Caco-2 (cell line): Measurements from ENCODE around the gene RPS25. TPM values are rescaled to one million over a fixed set of nuclear protein-coding genes. Genes with fewer than 3 reads are reported as not detected.
A peak's percentile ranks its signal among the peaks of the same experiment; 100 is the strongest.

Source experiments
- BruUV-seq: library from RNA; stranded (reverse); fragments of 400-500 nt; replicated peaks from 2 replicates; lab custom pipeline; 2021; lab: Mats Ljungman, UMichigan
- CTCF ChIA-PET: fragments of 300-600 bp; sonication (Branson Sonifier 250); formaldehyde crosslinking; loops from one replicate; lab custom pipeline; 2022; ENCODE audit warnings: antibody characterized with exemption; lab: Charles Lee
- POLR2A ChIA-PET: fragments of 300-600 bp; sonication (Branson Sonifier 250); formaldehyde crosslinking; loops from one replicate; lab custom pipeline; 2022; ENCODE audit warnings: antibody characterized with exemption; lab: Charles Lee
- DNase-seq, 2 experiments: peaks; one replicate each; pipeline versions ENCODE4 v3.0.0 to v3.0.0-alpha.2; 2020 to 2022
- H3K27me3 ChIP-seq: replicated peaks from 2 replicates; pipeline ENCODE4 v1.6.0; 2011; ENCODE audit warnings: low read length; ENCODE audit not compliant: control insufficient read depth, insufficient read depth
- H3K36me3 ChIP-seq: 2 replicates; pipeline ENCODE4 v1.5.1; 2011; ENCODE audit warnings: low read length; ENCODE audit not compliant: control insufficient read depth, insufficient read depth
- H3K4me1 ChIP-seq: fragments of 250-450 bp; sonication (Bioruptor Pico); 2 replicates; pipeline ENCODE4 v1.5.1; 2020; ENCODE audit warnings: mild to moderate bottlenecking
- H3K4me3 ChIP-seq: 2 replicates; pipeline ENCODE4 v1.5.1; 2011; ENCODE audit warnings: low read depth, mild to moderate bottlenecking, control low read depth, low read length
- H3K9me3 ChIP-seq: fragments of 250-450 bp; sonication (Bioruptor Pico); 2 replicates; pipeline ENCODE4 v1.5.1; 2020; ENCODE audit warnings: mild to moderate bottlenecking, moderate library complexity
- H3K27ac Mint-ChIP-seq: one replicate; pipeline ENCODE4 v1.8.0; 2022; ENCODE audit warnings: mixed read lengths; ENCODE audit not compliant: unreplicated experiment
- H3K27me3 Mint-ChIP-seq: one replicate; pipeline ENCODE4 v1.8.0; 2022; ENCODE audit warnings: mixed read lengths; ENCODE audit not compliant: insufficient read depth, unreplicated experiment
- H3K36me3 Mint-ChIP-seq: one replicate; pipeline ENCODE4 v1.8.0; 2022; ENCODE audit warnings: mild to moderate bottlenecking, mixed read lengths; ENCODE audit not compliant: insufficient read depth, unreplicated experiment
- H3K4me1 Mint-ChIP-seq: one replicate; pipeline ENCODE4 v1.8.0; 2022; ENCODE audit warnings: low read depth, mixed read lengths; ENCODE audit not compliant: unreplicated experiment
- H3K4me3 Mint-ChIP-seq: one replicate; pipeline ENCODE4 v1.8.0; 2022; ENCODE audit warnings: mild to moderate bottlenecking, moderate library complexity, mixed read lengths; ENCODE audit not compliant: unreplicated experiment
- H3K9me3 Mint-ChIP-seq: one replicate; pipeline ENCODE4 v1.8.0; 2022; ENCODE audit warnings: mixed read lengths; ENCODE audit not compliant: unreplicated experiment
- CTCF ChIP-seq, 2 experiments: fragments of 200-600 bp in 1 of 2; IDR thresholded peaks; 1 replicate in 1 of 2; 2 replicates in 1 of 2; pipeline versions ENCODE4 v1.5.1 to v1.8.0; 2011 to 2022; ENCODE audit warnings: antibody characterized with exemption in 1 of 2, control low read depth in 1 of 2, inconsistent platforms in 1 of 2, low read depth in 1 of 2, low read length in 1 of 2, mild to moderate bottlenecking in 1 of 2, moderate library complexity in 1 of 2; ENCODE audit not compliant: insufficient read depth in 1 of 2, severe bottlenecking in 1 of 2, unreplicated experiment in 1 of 2
- intact Hi-C: fragments of 100-400 bp; cut with micrococcal nuclease; formaldehyde crosslinking; loops from one replicate; pipeline ENCODE4 v1.10.0; 2022; ENCODE audit not compliant: unreplicated experiment
- total RNA-seq: library from RNA; stranded (reverse); gene quantifications from 2 replicates; pipeline ENCODE4 v1.2.3, GENCODE V29; 2022

Gene RPS25
- total RNA-seq, 1 experiment from 2014 or later = 1,811 TPM

- peak; percentile 100 for DNase-seq
- peak within 1 kb of the TSS; percentile 90 for H3K27ac Mint-ChIP-seq
- peak within 1 kb of the TSS; percentile 93 for H3K4me3 Mint-ChIP-seq
- intact Hi-C loops = loop anchor here (1.0 to 2.0 kb wide), 3 partner anchors 12 to 54 kb away; partner anchors contain the start of genes HMBS, HYOU1, RPS25 and TRAPPC4
- peaks cover 46% of the 10 kb centered on the region for H3K36me3 Mint-ChIP-seq
- Histone ChIP-seq H3K4me3 (peak within 1 kb of the TSS; percentile 95), H3K36me3 (peaks cover 14% of the 10 kb centered on the region), H3K27me3 (no peaks in the 10 kb centered on the region), H3K4me1 (peaks cover 37% of the 10 kb centered on the region), H3K9me3 (no peaks in the 10 kb centered on the region)
- no peaks in the 10 kb centered on the region for H3K27me3 Mint-ChIP-seq
- CTCF ChIA-PET = interaction anchor here (1.0 to 1.5 kb wide), 3 partner anchors 11 to 25 kb away, joined by 4 to 5 read pairs (median 5); no protein-coding TSS in a partner anchor
- H3K4me1 Mint-ChIP-seq = peaks cover 43% of the 10 kb centered on the region
- BruUV-seq = no TSS peak
- TF ChIP-seq CTCF (IDR thresholded peaks at IDR 0.05; ENCODE audit: insufficient read depth in 1 of 2, low read depth in 1 of 2, low read length in 1 of 2, severe bottlenecking in 1 of 2, unreplicated experiment in 1 of 2) = peak; percentile 95 to 99
- POLR2A ChIA-PET = interaction anchor here (0.7 to 1.4 kb wide), 6 partner anchors 9 to 54 kb away, joined by 3 to 6 read pairs (median 5); partner anchors contain the start of genes HMBS, HYOU1, RPS25 and TRAPPC4
- H3K9me3 Mint-ChIP-seq = no peaks in the 10 kb centered on the region
Measured at GRCh38 chr11:119030329-119031047, 12.3 kb upstream of the RPS25 start, which contains the start of gene SLC37A4. TSS of gene SLC37A4 (minus strand) at chr11:119030877.

GRCh38 chr11:119030029-119030328, 11.8 kb upstream of the RPS25 start:
- DNase-seq = no peak
- Mint-ChIP-seq H3K36me3 (peaks cover 51% of the 10 kb centered on the region), H3K9me3 (no peaks in the 10 kb centered on the region), H3K4me1 (peaks cover 48% of the 10 kb centered on the region), H3K4me3 (peak overlapping the region; percentile 93), H3K27me3 (no peaks in the 10 kb centered on the region), H3K27ac (peak overlapping the region; percentile 90)
- H3K4me1 ChIP-seq = peaks cover 43% of the 10 kb centered on the region
- peak overlapping the region; percentile 95 for H3K4me3 ChIP-seq
- ChIA-PET CTCF (interaction anchor here (0.5 to 1.5 kb wide), 5 partner anchors 11 to 180 kb away, joined by 3 to 5 read pairs (median 4); no protein-coding TSS in a partner anchor), POLR2A (interaction anchor here (0.7 to 1.4 kb wide), 5 partner anchors 9 to 55 kb away, joined by 3 to 6 read pairs (median 6); partner anchors contain the start of genes HMBS, HYOU1 and TRAPPC4)
- no peaks in the 10 kb centered on the region for H3K9me3 ChIP-seq
- no TSS peak for BruUV-seq
- intact Hi-C loops = loop anchor here (1.0 to 2.0 kb wide), 3 partner anchors 12 to 55 kb away; partner anchors contain the start of genes HMBS, HYOU1, RPS25 and TRAPPC4
- H3K27me3 ChIP-seq = no peaks in the 10 kb centered on the region
- H3K36me3 ChIP-seq = peaks cover 18% of the 10 kb centered on the region
- no peak for TF ChIP-seq CTCF (IDR thresholded peaks at IDR 0.05; ENCODE audit: insufficient read depth in 1 of 2, low read depth in 1 of 2, low read length in 1 of 2, severe bottlenecking in 1 of 2, unreplicated experiment in 1 of 2)

GRCh38 chr11:119029340-119030028, 11.3 kb upstream of the RPS25 start:
- Histone ChIP-seq H3K27me3 (no peaks in the 10 kb centered on the region), H3K9me3 (no peaks in the 10 kb centered on the region), H3K4me3 (peak overlapping the region; percentile 95), H3K36me3 (peaks cover 18% of the 10 kb centered on the region), H3K4me1 (peaks cover 47% of the 10 kb centered on the region)
- no peaks in the 10 kb centered on the region for H3K9me3 Mint-ChIP-seq
- intact Hi-C loops = loop anchor here (1.0 to 2.0 kb wide), 4 partner anchors 11 to 55 kb away; partner anchors contain the start of genes CENATAC, HMBS, HYOU1 and RPS25
- ChIA-PET CTCF (interaction anchor here (0.5 to 1.5 kb wide), 4 partner anchors 10 to 180 kb away, joined by 3 to 5 read pairs (median 4); no protein-coding TSS in a partner anchor), POLR2A (interaction anchor here (0.7 to 1.4 kb wide), 5 partner anchors 8 to 55 kb away, joined by 3 to 6 read pairs (median 6); partner anchors contain the start of genes HMBS, HYOU1 and TRAPPC4)
- peak overlapping the region; percentile 90 for H3K27ac Mint-ChIP-seq
- no peaks in the 10 kb centered on the region for H3K27me3 Mint-ChIP-seq
- TSS peak; percentile 97 for BruUV-seq
- TF ChIP-seq CTCF (IDR thresholded peaks at IDR 0.05; ENCODE audit: insufficient read depth in 1 of 2, low read depth in 1 of 2, low read length in 1 of 2, severe bottlenecking in 1 of 2, unreplicated experiment in 1 of 2) = peak in 1 of 2 experiments; percentile 20
- peak; percentile 92 to 95 for DNase-seq
- H3K4me1 Mint-ChIP-seq = peaks cover 52% of the 10 kb centered on the region
- peak overlapping the region; percentile 93 for H3K4me3 Mint-ChIP-seq
- peaks cover 56% of the 10 kb centered on the region for H3K36me3 Mint-ChIP-seq
